GM18868 (cell line): ENCODE results near the gene SRPK3.
"Not testable (repeated sequence)": the region's sequence is repeated elsewhere in the genome, so short reads cannot be mapped to it uniquely, and the experiment has no call there.

Experiments used
- ATAC-seq: cut with Tn5 transposase; IDR thresholded peaks from one replicate; pipeline ENCODE4 v1.9.1; 2021; ENCODE audit warnings: mild to moderate bottlenecking, moderate library complexity; ENCODE audit not compliant: unreplicated experiment

Gene SRPK3

DNA sequence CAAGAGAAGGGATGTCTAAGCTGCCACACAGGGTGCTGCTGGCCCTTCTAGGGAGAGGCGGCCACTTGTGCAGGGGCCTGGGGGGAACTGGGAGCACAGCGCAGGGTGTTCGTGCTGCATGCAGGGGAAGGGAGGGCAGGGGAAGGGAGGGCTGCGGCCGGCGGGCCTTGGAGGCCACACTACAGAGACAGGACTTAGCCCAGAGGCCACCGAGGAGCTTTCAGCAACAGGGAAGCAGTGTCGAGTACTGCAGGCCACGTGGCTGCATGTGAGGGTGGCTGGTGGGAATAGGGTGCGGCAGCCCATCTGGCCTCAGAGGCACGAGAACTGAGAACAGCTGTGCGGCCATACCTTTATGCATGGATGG is 35.8 kb upstream of the SRPK3 start:
- not testable (repeated sequence) for ATAC-seq

- no peak for ATAC-seq
These were observed 34.5 kb upstream of the SRPK3 start for GRCh38 chrX:153746359-153746758.

- ATAC-seq, result not testable (repeated sequence)
These were observed 33.9 kb upstream of the SRPK3 start for GRCh38 chrX:153746991-153747390.

DNA sequence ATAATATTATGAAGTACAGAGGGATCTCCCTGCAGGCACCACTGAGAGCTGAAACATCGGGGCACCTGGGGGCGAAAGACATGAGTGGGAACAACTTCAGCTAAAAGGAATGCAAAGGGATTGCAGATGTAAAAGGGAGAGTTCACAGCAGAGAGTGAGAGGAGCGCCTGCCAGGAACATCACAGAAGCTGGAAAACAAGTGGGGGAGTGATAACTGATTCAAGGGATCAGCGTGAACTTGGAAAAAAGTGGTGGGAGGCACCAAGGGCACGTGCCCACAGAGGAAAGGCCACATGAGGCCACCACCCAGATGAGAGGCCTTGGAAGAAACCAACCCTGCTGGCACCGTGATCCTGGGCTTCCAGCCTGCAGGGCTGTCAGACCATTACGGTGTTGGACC is 31.8 kb upstream of the SRPK3 start:
- ATAC-seq, result not testable (repeated sequence)

DNA sequence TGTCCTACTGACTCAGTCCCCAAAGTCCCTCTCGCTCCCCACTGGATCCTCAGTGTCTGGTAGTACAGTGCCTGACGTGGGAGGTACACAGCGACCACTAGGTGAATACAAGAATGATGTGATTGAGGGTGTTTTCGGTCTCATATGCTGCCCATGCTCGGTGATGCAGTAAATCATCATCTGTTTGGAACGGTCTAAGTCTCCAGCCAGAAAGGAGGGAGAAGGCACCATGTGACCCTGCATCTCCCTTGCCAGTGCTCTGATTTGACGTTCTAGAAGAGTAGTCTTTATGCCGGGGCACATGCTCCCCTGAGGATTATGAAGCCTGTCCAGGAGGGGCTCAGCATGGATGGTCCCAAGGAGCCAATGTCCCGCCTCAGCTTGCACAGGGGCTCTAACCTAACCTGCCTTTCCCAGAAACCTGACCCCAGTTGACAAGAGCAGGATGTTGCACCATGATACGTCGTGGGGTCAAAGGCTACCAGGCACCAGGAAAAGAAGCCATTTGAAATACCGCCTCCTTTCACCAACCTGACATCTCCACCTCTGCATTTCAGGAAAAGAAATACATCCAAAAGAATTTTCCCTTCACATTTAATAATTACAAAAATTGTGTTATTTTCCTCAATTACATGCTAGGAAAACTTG is 30.6 kb upstream of the SRPK3 start:
- ATAC-seq, result no peak

GRCh38 chrX:153755136-153755535 is 25.7 kb upstream of the SRPK3 start:
- ATAC-seq, result no peak

GRCh38 chrX:153761863-153762262 is 19.0 kb upstream of the SRPK3 start:
- no peak for ATAC-seq

- ATAC-seq, result no peak
These were observed 18.1 kb upstream of the SRPK3 start for GRCh38 chrX:153762626-153763173.

DNA sequence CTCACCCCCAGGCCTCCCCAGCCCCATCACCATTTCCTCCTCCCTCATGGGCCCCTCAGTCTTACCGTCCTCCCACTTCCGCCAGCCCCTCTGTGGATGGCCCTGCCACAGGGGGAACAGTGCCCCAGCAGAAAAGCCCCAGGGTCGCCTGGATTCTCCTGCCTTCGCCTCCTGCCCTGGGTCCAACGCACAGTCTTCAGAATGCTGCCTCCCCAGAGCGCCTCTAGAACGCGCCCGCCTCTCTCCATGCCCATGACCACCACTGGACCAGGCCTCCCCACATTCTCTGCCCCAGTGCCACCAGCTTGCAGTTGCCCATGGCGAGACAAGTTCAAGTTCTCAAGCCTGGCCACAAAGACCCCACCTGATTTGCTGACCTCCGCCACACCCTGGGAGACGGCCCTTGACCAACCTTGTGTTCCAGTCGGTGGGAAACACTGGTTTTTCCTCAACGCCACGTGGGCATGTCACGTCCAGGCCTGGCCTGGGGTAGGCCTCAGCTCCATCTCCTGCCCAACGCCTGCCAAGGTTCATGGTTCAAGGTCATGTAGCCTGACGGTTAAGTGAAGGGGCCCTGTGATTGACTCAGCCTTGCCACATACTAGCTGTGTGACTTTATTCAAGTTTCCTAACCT is 17.4 kb upstream of the SRPK3 start:
- ATAC-seq, result no peak

DNA sequence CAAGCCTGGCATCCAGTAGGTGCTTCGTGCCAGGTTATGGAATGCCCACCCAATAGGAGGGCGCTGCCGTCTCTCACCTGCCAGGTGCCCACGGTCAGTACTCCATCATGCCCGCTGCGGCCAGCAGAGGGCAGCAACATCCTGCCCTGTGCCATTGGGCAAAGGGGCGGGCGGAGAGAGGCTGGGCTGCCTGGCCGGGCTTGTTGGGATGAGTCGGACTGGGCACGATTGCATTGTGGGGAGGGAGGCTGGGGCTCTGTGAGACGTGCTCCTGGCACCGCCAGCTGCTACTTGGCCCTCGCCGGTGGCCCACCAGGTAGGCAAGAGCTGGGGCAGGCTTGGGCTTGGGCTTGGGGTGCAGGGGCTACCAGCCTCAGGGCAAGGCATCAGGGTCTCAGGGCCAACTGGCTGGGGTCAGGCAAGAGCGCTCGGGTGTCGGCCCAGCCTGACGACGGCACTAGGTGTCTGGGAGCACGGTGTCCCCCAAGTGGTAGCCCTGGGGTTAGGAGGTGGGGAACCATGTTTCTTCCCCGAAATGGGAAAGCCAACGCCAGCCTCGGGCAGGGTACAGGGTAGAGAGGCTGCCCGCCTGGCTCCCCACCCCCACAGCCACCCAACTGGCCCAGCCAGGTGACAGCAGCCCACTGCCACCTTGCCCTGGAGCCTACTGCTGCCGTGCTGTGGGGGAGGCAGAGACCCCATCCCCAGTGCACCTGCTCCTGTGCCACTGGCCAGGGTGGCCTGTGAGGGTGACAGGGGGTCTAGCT is 16.7 kb upstream of the SRPK3 start, which contains the start of gene PLXNB3:
PLXNB3 (plus strand) TSS at position 261 of the 767 bp plus-strand sequence. CDS start 1,287 bp downstream, outside the sequence.
- no peak for ATAC-seq

- no peak for ATAC-seq
These were observed 16.1 kb upstream of the SRPK3 start for GRCh38 chrX:153764786-153765137.

- ATAC-seq, result no peak
These were observed 15.4 kb upstream of the SRPK3 start for GRCh38 chrX:153765138-153766079.

GRCh38 chrX:153766098-153766817 is 14.6 kb upstream of the SRPK3 start:
- no peak for ATAC-seq

GRCh38 chrX:153766871-153767673 is 13.8 kb upstream of the SRPK3 start:
- no peak for ATAC-seq

DNA sequence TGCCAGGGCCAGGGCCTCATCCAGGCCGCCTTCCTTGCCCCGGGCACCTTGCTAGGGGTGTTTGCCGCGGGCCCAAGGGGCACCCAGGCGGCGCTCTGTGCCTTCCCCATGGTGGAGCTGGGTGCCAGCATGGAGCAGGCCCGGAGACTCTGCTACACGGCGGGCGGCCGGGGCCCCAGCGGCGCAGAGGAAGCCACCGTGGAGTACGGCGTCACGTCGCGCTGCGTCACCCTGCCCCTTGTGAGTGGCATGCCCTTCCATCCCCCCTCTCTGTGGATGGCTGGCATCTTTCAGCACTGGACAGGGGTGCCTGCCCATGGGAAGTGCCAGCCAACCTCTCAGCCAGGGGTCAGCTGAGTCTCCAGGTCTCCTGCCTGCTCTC is 13.2 kb upstream of the SRPK3 start:
- no peak for ATAC-seq

GRCh38 chrX:153768311-153769157 is 12.3 kb upstream of the SRPK3 start:
- no peak for ATAC-seq

DNA sequence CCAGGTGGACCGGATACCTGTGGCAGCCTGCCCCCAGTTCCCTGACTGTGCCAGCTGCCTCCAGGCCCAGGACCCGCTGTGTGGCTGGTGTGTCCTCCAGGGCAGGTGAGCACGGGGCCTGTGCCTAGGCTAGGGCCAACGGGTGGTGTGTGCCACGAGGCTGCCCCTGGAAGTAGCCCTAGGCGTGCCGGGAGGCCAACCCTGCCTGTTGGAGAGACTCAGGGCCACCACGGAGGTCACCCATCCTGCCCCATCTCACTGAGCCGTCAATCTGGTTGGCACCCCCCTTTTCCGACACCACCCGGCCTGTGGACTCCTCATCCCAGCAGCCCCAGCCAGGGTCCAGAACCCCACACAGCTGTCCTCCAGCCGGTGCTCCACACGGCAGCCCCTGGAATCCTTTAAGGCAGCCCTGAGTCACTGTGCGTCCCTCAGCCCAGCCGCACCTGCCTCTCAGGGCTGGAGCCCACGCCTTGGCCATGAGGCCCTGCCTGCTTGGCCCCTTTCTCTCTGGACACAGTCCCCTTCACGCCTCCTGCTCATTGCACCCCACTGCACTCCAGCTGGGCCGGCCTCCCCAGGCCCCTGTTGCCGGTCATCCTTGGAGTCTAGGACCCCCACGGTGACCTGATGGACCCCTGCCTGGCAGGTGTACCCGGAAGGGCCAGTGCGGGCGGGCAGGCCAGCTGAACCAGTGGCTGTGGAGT is 11.5 kb upstream of the SRPK3 start:
- ATAC-seq, result no peak
